Effector CD8-positive, alpha-beta T cell (primary cell): Measurements from ENCODE around the gene SETD1B.
"Not testable (repeated sequence)": the region's sequence is repeated elsewhere in the genome, so short reads cannot be mapped to it uniquely, and the experiment has no call there.

Source experiments
- DNase-seq: peaks from one replicate; lab custom pipeline; 2025; lab: John Stamatoyannopoulos, UW

SETD1B gene

DNA sequence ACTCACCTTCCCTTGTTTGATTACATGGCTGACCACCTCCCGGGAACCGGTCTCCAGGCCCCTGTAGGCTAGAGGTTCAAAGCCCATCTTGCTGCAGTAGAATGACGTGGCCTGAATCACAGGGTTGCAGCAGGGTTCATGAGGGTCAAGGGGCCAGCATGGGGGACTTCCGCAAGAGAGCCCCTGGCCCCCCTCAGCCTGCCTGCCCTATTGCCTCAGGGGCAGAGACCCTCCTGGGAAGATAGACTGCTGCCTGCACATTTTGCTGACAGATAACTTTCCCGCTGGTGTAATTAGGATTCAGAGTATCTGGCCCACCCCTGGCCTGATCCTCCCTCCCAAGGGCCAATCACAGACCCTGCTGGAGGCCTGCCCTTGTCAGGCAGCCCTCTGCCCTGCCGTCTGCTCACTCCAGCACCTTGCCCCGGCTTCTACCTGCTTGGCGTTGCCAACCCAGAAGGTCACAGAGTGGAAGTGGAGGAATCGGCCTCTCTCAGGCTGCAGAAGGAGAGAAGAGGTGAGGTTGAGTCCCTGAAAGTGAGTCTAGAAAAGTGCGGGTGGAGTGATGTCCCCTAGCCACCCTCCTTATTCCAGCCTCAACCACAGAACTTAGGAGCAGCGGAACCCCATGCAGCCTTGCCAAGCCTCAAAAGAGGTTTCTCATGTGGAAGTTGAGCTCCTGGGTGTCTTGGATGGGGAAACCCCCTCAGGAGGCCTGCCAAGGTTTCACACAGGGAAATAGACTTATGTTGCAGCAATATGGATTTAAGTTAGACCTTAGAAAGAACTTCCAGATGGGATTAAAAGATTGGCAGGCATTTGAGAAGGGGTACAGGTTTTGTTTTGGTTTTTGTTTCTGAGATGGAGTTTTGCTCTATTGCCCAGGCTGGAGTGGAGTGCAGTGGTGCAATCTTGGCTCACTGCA, 53.8 kb downstream of the SETD1B start:
- DNase-seq = no peak

DNA sequence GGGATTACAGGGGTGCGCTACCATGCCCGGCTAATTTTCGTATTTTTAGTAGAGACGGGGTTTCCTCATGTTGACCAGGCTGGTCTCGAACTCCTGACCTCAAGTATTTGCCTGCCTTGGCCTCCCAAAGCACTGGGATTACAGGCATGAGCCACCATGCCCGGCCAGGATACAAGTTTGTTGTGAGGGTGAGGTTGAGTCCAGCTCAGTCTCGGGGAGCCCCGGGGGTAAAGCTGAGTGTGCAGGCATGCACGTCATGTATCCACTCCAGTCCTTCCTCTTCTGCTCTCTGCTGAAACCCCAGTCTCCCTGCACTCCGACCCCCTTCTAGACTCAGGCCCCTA, 54.5 kb downstream of the SETD1B start:
- no peak for DNase-seq

DNA sequence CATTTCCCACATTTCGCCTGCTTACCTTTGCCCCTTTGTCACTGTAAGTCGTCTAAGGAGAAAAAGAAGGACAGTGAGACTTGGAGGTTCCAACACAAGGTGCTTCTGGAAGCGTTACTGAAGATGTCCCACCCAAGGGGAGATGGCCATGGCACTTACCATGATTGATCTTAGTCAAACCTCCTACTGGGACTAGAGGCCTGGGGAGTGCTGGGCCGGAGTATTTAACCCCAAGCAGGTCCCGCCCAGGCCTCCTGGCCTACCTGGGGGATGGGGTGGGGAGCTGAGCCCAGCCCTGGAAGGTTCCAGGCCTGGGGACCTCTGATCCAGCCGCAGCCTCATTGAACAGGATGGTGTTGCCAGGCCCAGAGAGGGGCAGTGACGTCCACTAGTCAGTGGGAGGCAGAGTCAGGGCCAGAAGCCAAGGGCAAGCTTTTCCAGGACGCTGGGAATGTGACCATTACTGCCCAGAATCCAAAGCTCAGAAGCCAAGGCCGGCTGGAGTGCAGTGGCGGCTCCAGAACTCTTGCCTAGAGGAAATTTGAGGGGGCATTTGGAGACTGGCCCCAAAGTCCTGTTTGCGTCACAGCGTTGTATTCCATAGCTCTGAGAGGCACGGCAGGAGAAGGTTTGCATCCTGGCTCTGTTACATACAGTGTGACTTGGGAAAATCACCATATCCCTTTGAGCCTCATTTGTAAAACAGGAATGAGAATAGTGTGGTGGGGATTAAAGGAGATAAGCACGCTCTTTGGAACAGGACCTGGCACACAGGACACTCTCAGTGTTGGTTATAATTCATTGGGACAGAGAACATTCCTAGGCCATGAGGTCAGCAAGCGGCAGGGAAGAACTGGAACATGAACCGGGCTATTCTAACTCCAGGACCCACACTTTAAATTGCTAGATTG, 55.1 kb downstream of the SETD1B start, which contains the start of gene HPD:
TSS of gene HPD (minus strand) at position 198 of the 911 bp plus-strand sequence. CDS start at position 162, 36 bp downstream.
- no peak for DNase-seq

GRCh38 chr12:121860257-121860656, 56.4 kb downstream of the SETD1B start:
- no peak for DNase-seq

GRCh38 chr12:121860699-121861098, 56.9 kb downstream of the SETD1B start:
- not testable (repeated sequence) for DNase-seq

DNA sequence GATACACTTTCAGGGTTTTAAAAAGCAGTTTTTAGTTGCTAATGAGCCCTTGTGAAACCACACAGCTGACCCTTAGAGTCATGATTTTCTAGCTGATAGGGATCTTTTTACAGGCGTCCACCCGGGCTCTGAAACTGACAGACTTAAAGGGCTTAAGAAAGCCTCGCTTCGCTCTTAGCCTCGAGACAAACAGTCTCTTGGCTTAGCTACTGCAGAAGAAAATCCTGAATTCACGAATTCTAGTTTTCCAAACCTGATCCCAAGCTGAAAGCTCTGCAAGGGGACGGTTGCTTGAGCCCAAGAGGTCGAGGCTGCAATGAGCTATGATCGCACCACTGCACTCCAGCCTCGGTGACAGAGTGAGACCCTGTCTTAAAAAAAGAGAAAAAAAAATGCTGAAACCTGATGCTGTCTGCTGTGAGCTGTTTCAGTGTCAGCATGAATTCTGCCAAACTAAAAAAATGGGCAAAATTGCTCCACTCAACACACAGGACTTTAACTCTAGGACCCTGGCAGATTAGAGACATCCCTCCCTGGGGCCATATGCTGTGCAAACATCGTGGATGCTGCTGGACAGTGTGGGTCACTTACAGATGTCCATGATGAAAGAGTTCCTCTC, 57.9 kb downstream of the SETD1B start:
- no peak for DNase-seq

GRCh38 chr12:121866331-121866730, 62.5 kb downstream of the SETD1B start:
- DNase-seq = no peak

DNA sequence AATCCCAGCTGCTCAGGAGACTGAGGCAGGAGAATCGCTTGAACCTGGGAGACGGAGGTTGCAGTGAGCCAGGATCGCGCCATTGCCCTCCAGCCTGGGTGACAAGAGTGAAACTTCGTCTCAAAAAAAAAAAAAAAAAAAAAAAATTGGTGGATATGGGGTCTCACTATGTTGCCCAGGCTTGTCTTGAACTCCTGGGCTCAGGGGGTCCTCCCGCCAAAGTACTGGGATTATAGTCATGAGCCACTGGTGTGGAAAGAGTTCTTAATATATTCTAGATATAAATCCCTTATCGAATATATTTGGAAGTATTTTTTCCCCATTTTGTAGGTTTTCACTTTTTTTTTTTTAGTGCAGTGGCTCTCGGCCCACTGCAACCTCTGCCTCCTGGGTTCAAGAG, 65.4 kb downstream of the SETD1B start:
- not testable (repeated sequence) for DNase-seq

- DNase-seq = no peak
These were observed 67.7 kb downstream of the SETD1B start for GRCh38 chr12:121871467-121871866.

DNA sequence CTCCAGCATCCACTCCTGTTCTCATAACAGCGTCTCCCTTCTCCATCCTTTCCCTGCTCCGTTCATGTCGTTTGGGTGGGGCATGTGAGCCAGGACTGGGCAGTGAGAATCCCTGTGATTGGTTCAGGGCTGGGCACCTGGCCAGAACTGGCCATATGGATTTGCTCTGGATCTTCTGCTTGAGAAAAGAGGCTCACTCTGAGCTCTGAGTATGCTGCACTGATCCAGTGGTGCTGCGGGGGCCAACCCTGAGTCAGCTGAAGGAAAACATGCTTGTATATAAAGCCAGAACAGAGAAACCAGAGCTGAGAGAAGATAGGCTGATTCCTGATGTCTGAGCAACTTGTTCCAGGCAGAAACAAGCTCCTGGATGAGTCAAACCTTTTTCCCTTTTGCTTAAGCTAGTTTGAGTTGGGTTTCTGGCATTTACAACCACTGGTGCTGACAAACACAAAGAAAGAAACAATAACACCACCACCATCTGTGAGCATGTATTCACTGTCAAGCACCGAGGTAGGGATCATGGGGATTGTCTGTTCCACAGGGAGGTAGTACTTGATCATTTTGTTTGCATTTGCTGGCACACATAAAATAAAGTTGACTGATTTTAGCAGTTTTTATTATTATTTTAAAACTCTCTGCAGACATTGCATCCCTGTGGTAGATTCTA, 68.9 kb downstream of the SETD1B start:
- no peak for DNase-seq

DNA sequence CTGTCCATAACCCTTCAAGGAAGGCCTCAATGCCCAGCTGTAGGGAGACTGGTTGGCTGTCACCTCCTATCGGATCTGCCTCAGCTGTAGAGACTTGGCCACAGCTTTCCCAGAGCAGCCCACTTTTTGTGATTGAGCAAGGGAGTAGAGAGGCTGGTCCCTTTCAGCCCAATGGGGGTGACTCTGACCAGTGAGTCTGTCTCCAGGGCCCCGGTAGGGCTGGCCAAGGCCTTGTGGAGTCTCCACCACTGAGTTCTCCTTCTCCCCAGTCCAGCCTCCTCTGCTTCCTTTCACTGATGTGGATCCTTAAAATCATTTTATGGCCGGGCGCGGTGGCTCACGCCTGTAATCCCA, 69.4 kb downstream of the SETD1B start:
- DNase-seq = no peak

GRCh38 chr12:121874071-121874470, 70.3 kb downstream of the SETD1B start:
- no peak for DNase-seq

- DNase-seq = no peak
These were observed 71.8 kb downstream of the SETD1B start for GRCh38 chr12:121875582-121875981.

DNA sequence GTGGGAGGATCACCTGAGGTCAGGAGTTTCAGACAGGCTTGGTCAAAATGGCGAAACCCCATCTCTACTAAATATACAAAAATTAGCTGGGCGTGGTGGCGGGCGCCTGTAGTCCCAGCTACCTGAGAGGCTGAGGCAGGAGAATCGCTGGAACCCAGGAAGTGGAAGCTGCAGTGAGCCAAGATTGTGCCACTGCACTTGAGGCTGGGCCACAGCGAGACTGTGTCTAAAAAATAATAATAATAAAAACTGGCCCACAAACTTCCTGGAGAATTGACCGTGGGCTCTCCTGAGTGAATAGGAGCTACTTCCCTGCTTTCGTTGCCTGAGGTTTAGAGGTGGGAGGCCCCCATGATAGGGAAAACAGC, 72.3 kb downstream of the SETD1B start:
- not testable (repeated sequence) for DNase-seq
